ENCODE results near the gene FAM13C.

DNA sequence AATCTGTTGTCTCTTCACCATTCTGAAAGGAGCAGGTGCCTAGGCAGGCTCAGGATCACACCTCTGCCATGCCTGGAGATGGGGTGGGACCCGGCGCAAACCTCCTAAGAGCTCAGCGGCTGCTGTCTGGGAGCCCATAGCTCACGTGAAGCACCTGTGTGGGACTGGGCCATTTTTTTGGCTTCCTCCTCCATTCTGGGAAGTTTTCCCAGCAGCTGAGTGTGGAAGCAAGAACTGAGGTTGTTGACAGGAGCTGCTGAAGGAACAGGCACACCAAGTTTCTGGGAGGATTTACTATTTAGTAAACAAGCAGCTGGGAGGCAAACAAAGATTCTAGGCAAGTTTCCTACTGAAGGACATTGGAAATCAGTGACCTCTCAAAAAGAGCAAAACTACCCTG, 77.3 kb downstream of the FAM13C start:
- TF ChIP-seq, protein P1, sequence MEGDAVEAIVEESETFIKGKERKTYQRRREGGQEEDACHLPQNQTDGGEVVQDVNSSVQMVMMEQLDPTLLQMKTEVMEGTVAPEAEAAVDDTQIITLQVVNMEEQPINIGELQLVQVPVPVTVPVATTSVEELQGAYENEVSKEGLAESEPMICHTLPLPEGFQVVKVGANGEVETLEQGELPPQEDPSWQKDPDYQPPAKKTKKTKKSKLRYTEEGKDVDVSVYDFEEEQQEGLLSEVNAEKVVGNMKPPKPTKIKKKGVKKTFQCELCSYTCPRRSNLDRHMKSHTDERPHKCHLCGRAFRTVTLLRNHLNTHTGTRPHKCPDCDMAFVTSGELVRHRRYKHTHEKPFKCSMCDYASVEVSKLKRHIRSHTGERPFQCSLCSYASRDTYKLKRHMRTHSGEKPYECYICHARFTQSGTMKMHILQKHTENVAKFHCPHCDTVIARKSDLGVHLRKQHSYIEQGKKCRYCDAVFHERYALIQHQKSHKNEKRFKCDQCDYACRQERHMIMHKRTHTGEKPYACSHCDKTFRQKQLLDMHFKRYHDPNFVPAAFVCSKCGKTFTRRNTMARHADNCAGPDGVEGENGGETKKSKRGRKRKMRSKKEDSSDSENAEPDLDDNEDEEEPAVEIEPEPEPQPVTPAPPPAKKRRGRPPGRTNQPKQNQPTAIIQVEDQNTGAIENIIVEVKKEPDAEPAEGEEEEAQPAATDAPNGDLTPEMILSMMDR (IDR thresholded peaks at IDR 0.05): no peak
- TF ChIP-seq POLR2A (IDR thresholded peaks at IDR 0.05; ENCODE audit: low read depth) (no peak), POLR2AphosphoS5 (IDR thresholded peaks at IDR 0.05) (peak in 1 of 2 donors; percentile 12), EP300 (IDR thresholded peaks at IDR 0.05) (no peak)

Measured in esophagus muscularis mucosa (tissue), 4 donors.